PFSK-1 (cell line): Measurements from ENCODE around the gene XKRX.

Source experiments
- FOXP2 ChIP-seq: optimal IDR thresholded peaks from 2 replicates; pipeline ENCODE3; 2011; ENCODE audit warnings: borderline replicate concordance, control low read depth, inconsistent platforms; ENCODE audit not compliant: insufficient read depth; ENCODE audit errors: extremely low read length, extremely low read depth
- POLR2AphosphoS5 ChIP-seq: IDR thresholded peaks from 2 replicates; pipeline ENCODE4 v1.6.1; 2012; ENCODE audit warnings: low read depth, mild to moderate bottlenecking, control low read depth, low read length, moderate library complexity
- REST ChIP-seq, 2 experiments: IDR thresholded peaks; 2 replicates each; pipeline versions ENCODE4 v1.6.1 to v1.8.0; 2011 to 2012; ENCODE audit warnings: low read depth in 2 of 2, low read length in 2 of 2, control low read depth in 1 of 2, inconsistent platforms in 1 of 2, mild to moderate bottlenecking in 1 of 2, moderate library complexity in 1 of 2; ENCODE audit not compliant: insufficient read depth in 1 of 2
- SIN3A ChIP-seq: IDR thresholded peaks from 2 replicates; pipeline ENCODE4 v1.6.1; 2012; ENCODE audit warnings: mild to moderate bottlenecking, low read length, moderate library complexity, borderline replicate concordance; ENCODE audit not compliant: insufficient read depth
- TAF1 ChIP-seq: IDR thresholded peaks from 2 replicates; pipeline ENCODE4 v1.6.1; 2012; ENCODE audit warnings: low read length, control low read depth, borderline replicate concordance; ENCODE audit not compliant: insufficient read depth

DNA sequence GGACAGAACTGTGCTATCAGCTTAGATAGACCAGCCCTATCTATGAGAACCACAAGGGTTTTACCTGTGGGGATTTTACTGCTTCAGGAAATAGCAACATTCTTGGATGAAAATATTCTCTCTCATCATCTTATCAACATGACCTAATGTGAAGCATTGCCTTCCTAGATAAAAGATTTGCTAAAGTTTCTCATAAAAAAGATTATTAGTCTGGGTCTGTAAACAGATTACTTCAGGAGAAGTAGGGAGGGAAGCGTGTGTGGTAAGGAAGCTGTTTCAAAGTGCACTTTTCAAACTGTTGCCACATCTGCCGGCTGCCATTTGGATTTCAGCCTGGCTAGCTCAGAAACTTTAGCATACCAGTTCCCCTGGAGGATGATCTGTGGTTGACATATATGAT, 54.4 kb downstream of the XKRX start, which contains the start of gene NOX1:
- TF ChIP-seq POLR2AphosphoS5 (no peak), SIN3A (no peak), REST (IDR thresholded peaks at IDR 0.05; ENCODE audit: insufficient read depth in 1 of 2, low read depth in 2 of 2, low read length in 2 of 2) (no peak), TAF1 (no peak), FOXP2 (no peak)
